Activated CD8-positive, alpha-beta memory T cell treated with anti-CD3 and anti-CD28 coated beads for 4 hours (primary cell): ENCODE data around the gene KAT2A.

Source experiments
- DNase-seq, 2 donors: peaks; one replicate each; pipeline ENCODE4 v3.0.0-alpha.2; 2020; ENCODE audit warnings: low read depth in 2 of 2

KAT2A gene

DNA sequence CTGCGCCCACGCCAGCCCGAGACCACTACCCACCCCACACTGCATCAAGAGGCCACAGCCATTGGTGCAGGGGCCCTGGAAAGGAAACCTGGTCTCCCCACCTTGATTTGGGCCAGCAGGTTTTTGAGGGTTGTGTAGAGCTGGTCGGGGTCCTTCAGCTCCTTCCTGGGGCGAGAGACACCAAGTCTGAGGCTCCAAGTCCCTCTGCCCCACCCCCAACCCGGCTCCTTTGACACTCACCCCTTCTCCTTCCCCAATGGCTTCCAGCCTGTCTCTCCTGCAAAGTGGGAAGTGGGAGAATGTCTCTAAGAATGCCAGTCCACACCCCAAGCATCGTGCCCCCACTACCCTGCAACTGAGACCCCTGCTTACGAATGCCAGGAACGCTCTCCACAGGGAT lies 7.0 kb downstream of the KAT2A start:
- DNase-seq: no peak

DNA sequence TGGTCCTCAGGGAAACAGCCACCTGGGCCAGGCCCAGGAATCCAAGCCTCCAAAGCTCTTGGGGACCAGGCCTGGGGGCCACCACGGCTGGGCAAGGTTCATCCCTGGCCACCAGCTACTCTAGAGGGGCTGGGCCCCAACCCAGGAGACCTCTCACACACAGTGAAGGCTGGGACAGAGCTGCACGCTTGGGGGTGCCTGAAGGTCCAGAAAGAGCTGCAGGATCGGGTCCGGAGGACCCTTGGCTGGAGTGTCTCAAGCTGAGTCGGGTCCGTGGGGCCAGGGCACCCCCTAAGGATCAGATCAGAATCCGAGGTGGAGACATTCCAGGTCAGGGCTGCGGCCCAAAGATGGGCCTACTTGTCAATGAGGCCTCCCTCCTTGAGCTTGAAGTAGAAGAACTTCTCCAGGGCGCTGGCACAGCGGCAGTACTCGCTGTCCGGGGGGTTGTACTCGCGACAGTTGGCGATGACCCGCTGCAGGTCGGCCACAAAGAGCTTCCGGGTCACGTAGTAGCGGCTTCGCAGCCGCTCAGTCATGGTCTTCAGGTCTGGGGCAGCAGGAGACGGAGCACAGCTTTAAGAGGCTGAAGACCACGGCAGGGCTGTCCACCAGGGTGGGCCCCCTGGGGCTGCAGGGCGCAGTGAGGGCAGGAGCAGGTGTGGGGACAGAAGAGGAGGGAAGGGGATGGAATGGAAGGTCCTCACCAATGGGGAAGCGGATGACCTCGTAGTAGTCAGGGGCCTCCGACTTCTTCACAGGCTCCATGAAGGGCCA lies 7.7 kb downstream of the KAT2A start:
- no peak for DNase-seq

DNA sequence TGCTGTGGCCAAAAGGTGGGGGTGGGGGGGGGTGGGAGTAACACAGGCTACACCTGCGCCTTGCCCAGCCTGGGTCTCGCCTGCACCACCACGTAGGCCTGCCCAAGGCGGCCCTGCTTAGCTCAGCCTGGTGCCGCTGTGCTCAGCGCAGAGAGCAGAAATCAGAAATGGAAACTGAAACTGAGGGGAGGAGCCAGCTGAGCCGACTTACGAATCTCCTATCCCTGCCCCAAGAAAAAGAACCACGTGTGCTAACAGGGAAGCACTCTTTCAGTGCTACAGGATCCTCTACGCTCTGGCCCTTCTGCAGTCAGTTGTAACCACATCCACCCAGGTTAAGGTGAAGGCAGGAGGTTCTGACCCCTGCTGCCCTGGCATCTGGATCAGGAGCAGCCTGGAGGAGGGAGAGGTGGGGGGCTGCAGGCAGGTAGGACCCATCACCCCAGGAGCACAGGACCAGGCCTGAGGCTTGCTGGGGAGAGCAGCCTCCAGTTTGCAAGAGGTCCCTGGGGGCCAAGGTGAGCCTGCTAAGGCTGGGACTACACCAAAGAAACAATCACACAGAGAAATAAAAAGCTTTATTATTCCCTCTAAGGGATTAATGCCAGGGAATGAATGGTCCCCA lies 8.5 kb downstream of the KAT2A start, which contains the start of gene DHX58:
TSS of gene DHX58 (minus strand) at position 163 of the 625 bp plus-strand sequence. CDS start 822 bp downstream, outside the sequence.
- peak; percentile 53 to 70 for DNase-seq

DNA sequence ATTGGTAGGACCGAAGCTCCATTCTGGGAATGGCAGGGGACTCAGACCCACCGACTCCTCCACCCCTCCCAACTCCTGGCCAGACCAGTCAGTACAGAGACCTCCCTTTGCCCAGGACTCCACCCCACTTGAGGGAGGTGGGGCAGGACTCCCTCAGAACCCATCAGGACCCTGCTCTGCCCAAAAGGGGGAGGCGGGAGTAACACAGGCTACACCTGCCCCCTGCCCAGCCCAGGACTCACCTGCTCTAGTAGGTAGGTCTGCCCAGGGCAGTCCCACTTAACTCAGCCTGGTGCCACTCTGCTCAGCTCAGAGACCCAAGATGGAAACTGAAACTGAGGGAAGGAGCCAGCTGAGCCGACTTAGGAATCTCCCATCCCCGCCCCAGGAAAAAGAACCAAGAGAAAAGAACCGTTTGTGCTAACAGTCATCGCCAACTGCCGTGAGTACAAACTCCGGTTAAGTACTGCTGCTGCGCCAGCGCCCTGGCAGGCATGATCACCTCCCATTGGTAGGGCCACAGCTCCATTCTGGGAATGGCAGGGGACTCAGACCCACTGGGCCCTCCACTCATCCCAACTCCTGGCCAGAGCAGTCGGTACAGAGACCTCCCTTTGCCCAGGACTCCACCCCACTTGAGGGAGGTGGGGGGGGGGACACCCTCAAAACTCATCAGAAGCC lies 9.2 kb downstream of the KAT2A start:
- no peak for DNase-seq

DNA sequence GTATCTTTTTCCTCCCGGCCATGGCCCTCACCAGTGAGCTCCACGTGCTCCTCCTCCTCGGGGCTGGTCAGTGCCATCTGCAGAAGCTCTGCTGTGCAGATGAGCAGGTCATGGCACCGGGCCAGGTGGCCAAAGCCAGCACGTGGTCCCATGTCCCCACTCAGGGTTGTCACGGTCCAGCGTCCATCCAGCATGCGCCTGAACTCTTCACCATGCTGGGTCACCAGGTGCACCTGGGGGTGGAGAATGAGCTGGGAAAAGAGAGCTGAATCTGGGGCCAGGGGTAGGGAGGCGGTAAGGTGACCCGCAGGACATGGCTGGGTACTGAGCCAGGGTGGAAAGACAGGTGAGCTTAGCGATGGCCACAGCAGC lies 9.9 kb downstream of the KAT2A start:
- no peak for DNase-seq

DNA sequence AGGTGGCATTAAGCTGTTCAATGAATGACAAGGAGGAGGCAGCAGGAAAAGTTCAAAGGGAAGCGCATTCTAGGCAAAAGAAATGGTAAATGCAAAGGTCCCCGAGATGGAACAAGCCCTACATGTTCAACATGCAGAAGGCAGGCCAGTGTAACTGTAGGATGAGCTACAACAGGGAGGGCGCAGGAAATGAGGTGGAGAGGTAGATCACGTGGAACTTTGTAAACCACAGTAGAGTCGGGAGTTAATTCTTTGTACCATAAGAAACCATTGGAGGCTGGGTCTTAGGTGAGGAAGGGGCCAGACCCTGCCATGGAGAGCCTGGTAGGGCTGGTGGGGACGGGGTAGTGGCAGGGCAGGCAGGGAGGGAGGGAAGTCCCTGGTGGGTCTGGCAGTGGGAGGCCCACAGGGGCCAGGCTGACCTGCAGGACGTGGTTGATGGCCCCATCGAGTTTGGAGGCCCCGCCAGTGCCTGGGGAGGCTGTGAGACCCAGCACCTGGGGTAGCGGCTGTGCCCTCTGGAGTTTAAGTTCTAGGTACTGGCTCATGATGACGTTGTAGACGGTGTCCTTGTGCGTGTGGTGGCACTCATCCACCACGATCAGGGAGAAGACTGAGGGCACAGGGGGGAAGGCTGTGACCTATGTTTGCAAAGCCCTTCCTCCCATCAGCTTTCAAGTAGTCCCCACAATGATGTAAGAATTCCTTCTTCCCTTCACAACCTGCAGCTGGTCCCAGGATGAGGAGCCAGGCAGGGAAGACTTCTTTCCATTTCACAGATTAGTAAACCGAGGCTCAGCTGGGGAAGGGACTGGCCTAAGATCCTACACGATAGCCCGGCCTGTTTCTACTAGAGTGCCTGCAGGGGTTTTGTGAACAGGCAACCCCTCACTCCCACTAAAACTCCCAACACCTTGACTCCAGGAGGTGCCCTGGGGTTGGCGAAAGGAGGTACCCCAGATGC lies 10.6 kb downstream of the KAT2A start:
- no peak for DNase-seq

DNA sequence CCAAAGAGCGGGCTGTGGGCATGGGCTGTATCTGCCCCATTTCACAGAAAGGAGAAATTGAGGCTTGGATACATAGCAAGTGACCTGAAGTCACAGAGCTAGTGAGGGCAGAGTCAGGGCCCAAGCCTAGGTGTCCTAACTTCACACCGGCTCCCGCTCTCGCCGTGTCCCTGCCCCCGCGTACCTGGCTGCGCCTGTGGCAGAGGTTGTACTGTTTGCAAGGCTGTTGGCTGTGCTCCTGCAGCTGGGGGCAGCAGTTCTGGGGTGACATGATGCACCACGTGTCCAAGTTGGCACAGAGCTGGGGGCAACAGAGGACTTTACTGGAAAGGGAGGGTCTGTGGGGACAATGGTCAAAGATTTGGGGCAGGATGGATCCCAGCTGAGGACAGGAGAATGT lies 12.1 kb downstream of the KAT2A start:
- DNase-seq: no peak

DNA sequence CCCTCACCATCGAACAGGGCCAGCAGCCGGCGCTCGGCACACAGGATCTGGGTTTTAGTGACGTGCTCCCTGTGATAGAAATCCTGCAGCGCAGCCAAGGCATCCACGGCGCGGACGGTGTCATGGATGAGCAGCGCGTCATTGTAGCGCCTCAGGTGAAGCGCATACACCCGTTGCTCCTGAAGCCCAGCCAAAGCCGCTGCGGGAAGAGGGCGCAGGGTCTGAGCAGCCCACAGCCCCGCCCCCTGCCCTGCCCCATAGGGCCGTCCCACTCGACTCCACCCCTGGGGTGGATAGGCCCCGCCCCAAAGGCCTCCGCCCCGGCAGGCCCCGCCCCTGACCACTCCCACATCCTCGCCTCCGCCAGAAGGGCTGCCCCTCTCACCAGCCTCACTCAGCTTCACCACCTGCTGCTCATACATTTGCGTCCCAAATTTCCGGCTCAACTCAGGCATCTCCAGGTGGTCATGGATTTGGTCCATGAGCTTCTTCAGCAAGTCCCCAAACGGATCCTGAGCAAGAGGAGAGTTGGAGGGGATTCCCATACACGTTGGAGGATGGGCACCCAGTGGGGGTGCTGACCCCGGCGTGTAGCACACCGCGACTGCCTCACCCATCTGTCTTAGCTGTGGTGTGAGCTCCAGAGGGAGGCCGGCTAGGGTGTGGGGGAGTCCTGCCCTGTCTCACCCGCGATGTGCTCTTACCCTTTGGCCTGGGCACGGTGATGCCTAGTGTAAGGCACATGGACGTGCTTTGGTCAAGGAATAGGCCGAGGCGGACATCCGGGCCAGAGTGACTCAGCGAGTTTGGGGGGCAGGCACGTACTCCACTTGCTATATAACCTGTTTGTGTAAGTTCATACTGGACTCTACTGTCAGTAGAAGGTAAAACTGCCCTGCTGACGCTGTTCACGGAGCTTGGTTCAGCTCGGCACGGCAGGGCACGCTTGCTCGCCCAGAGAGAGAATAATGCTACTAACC lies 13.3 kb downstream of the KAT2A start:
- peak; percentile 71 to 88 for DNase-seq

DNA sequence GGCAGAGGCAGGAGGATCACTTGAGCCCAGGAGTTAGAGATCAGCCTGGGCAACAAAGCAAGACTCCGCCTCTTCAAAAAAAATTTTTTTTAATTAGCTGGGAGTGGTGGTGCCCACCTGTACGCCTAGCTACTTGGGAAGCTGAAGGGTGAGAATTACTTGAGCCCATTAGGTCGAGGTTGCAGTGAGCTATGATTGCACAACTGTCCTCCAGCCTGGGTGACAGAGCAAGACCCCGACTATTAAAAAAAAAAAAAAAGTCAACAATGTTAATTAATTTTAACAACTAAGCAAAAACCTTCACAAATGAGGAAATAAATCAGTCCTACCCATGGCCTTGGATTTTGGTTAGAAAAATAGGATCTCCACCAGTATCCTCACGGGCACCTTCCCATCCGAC lies 14.0 kb downstream of the KAT2A start:
- no peak for DNase-seq

DNA sequence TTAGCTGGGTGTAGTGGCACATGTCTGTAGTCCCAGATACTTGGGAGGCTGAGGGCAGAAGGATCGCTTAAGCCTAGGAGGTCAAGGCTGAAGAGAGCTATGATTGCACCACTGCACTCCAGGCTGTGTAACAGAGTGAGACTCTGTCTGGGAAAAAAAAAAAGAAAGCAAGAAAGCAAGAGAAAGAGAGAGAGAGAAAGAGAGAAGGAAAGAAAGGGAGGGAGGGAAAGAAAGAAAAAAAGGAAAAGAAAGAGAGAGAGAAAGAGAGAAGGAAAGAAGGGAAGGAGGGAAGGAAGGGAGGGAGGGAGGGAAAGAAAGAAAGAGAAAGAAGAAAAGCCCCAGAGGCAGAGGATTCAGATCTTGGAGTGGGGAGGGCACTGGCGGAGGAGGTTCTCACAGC lies 15.2 kb downstream of the KAT2A start:
- DNase-seq: no peak

DNA sequence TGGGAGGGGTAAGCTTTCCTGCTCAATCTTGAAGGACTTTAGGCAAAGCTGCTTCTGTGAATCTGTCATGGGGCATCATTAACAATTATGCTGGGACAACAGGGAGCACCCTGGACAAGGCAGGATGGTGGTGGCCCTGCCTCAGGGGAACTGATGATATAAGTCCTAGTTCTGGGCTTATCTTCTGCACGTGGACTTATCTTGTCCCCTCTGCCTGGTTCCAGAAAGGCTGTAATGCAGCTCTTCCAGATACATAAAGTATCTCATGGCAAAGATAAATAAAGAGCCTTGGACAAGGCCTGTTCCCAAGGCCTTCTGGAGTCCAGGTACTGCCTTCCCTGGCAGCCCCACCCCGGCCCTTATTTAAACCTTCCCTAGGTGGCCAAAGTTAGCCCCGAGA lies 16.9 kb downstream of the KAT2A start:
- DNase-seq: no peak

DNA sequence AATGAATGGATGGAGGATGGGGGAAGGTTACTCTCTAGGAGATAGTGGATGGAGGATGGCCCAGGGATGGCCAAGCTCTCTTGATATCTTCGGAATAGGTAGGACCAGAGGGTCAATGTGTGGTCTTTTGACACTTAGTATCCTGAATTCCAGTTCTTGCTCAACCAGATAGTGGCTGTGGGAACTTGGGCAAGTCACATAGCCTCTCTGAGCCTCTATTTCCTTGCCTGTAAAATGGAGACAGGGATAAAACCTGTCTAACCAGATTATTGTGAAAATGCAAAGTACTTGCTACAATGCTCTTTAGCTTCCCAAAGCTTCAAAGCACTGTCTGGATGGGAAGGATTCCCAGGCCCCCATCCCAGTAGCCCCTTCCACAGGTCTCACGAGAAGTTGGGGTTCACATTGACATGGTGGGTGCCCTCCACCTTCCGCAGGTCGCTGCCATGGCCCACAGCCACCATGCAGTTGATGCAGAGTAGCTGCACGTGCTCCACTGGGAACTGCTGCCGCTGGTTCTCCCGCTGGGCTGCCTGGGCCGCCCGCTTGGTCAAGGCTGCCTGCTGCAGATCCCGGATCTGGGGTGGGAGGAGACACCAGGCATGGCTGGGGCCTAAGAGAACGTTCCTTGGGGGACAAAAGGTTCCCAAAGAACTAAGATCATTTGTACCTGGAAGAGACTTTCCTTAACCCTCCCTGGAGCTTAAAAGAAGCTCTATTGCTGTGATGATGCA lies 17.8 kb downstream of the KAT2A start:
- DNase-seq: no peak

DNA sequence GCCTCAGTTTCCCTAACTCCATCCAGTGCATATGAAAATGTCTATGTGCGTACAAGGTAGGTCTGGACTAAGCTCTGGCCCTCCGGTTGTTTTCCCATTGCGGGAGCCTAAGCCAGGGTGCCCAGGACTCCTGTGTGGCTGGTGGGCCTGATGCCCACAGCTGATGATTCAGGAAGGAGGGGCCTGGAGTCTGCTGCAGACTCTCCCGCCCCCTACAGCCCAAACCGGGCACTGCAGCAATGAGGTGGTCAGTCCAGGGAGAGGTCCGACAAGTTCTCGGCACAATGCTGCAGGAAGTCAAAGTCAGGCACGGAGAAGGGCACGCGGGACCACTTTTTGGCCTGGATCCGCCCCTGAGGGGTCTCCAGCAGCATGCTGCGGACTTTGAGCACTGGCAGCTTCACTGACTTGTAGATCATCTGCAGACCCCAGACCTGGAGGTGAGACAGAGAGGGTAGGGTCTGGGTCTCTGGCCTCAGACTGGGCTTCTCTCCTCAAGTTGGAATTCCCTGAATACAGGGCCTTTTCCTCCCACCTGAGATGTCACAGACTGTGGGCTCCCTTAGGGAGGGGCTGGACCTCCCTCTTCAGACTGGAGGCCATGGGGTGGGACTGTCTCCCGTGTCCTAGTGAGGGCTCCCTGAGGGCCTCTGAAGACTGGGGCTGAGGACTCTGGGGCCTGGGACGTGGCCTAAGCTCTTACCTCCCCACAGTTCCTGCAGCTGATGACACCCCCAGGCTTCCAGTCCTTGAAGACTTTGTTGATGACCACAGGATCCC lies 19.5 kb downstream of the KAT2A start:
- peak in 1 of 2 donors; percentile 40 for DNase-seq

DNA sequence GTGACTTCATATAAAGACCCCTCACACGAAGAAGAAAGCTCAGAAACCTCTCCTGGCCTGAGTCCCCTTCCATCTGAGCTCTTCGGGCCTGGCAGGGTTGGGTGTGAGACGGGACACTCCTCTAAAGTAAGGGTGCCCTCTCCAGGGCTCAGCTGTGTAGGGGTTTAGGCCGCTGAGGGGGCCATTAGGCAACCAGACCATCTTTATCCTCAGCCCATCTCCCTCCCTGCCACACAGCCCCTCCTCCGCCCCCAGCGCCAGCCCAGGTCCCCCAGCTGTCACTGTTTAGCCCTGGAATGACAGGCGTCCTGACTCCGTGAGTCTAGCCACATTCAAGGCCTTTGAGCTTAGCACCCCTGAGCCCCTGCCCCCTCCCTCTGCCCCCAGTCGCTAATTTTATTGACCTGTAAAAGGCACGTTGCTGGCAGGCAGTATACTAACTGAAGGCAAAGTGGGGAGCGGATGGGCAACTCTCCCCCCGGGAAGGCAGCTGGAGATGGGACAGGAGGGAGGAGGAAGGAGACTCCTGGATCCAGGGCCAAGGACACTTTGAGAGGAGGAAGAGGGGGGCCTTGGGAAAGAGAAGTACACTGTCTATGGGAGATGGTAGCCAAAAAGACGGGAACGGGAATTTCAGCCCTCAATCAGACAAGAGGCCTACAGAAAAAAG lies 22.3 kb downstream of the KAT2A start:
- DNase-seq: no peak

DNA sequence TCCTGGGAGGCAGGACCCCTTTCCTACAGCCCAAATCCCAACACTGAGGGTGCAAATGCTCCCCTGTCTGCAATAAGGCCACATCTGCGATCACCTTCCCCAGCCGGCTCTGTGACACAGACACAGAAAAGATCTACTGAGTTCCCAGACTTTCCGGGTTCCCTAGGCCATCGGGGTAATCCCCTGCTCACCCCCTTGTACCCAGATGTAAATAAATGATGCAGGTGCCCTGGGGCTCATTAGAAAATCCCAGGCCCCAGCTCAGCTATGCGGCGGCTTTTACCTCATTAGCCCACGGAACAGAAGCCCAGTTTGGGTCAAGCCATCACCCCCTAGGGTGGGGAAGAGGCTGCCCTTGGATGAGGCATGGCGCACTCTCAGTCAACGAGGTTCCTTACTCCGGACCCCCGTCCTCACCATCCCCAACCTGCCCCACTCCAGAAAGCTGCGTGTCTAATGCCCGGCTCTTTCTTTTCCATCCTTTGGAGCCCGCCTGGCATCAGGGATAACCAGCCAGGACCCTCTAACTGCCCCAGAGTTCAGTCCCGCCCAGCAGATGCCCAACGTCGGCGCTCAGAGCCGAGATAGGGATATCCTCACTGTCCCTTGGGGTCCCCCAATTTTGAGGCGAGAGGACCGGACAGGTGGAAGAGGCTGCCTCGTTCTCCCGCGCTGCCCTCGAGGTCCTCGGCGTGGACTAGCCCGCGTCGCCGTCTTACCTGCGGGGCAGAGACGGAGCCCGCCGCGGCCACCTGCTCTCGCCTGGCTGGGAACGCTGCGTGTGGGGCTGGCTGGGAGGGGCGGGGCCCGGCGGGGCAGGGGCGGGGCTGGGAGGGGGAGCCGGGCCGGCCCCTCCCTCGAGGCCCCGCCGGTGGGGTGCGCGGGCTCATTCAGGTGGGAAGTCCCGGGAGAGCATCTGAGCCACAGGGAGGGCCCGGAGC lies 23.2 kb downstream of the KAT2A start, which contains the start of gene ZNF385C:
TSS of gene ZNF385C (minus strand) at position 783 of the 941 bp plus-strand sequence. CDS start 35,417 bp downstream, outside the sequence.
- DNase-seq: peak in 1 of 2 donors; percentile 9

DNA sequence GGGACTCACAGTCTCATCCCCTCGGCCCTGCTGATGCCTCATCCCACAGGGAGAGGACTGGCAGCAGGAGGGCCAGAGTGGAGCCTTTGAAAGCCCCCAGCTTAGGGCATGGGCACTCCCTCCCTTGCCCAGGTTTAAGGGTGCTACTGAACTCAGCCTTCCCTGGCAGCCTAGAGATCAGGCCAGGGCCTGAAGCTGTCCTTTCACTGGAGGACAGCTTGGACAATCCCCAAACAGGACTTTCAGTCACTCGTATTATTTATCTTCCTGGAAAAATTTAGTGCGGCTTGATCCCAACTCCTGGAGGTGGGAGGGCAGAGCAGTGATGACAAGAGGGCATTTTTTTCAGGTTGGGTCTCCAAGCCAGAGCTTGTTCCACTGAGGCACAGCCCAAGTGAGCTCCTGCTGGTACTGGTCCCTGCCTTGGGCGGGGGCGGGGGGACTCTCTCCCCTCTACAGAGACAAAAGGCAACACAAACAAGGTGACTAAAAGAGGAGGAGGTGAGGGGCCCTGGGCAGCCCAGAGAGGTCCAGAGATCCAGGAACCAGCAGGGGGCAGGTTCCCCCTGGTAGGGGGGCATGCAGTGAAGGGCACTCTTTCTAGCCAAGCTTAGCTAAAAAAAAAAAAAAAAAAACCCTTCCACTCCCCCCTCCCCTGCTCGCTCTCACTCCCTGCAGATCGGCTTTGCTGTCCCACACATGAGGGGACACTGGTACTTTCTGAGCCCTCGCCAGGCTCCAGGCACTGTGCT lies 24.6 kb downstream of the KAT2A start:
- no peak for DNase-seq
